Hindlimb muscle (tissue), 1 donor: Measurements from ENCODE around the gene TRIM17. TPM values are rescaled to one million over a fixed set of nuclear protein-coding genes. Genes with fewer than 3 reads are reported as not detected.

Source experiments
- DNase-seq: peaks from one replicate; pipeline ENCODE4 v3.0.0-alpha.2; 2013
- polyA plus RNA-seq: library from polyadenylated mRNA; unstranded; fragments of 120-200 nt; gene quantifications from one replicate; pipeline ENCODE4 v1.2.1, GENCODE V29; 2013; ENCODE audit not compliant: insufficient read length

Gene TRIM17
- polyA plus RNA-seq, 1 donor = 1.1 TPM

- DNase-seq = peak; percentile 87
These were observed 38.4 kb downstream of the TRIM17 start for GRCh38 chr1:228378090-228378872.

- no peak for DNase-seq
These were observed 39.0 kb downstream of the TRIM17 start for GRCh38 chr1:228377664-228378089.

DNA sequence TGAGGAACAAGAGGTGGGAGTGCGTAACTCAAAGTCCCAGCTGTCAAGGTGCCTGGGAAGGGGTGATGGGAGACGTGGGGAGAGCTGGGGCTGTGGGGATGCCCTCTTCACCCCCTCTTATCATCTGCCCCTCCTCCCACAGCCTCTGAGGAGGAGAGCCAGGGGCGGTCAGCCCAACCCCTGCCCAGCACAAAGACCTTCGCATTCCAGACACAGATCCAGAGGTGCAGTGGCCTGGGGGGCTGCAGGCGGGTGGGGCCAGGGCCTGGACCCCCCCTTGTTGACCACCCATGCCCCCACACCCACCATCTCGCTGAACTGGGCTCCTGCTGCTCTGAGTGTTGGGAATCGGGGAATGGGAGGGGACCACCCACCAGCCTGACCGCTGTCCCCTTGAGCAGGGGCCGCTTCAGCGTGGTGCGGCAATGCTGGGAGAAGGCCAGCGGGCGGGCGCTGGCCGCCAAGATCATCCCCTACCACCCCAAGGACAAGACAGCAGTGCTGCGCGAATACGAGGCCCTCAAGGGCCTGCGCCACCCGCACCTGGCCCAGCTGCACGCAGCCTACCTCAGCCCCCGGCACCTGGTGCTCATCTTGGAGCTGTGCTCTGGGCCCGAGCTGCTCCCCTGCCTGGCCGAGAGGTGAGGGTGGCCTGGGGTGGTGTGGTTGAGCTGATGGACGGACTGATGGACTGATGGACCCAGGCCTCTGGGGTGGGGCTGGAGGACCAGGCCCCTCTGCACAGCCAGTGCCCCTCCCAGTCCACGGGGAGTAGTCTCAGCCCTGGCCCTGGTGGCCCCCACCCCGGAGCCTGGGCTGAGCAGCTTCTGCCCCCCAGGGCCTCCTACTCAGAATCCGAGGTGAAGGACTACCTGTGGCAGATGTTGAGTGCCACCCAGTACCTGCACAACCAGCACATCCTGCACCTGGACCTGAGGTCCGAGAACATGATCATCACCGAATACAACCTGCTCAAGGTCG is 39.7 kb downstream of the TRIM17 start:
- DNase-seq = no peak

DNA sequence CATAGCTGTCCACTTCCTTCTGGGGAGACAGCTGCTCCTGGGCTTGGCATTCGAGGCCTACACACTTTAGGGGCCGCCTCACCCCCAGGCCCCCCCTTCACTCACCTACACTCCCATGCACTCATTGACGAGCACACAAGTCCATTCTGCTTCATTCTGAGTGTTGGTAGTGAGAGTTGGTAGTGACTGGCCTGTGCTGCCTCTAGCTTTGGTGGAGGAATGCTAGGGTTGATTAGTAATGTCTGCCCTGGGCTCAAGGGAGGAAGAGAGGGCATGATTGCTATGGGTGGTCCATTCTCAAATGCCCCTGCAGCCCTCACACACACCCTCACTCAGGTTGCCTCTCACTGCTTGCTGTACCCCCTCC is 40.4 kb downstream of the TRIM17 start:
- DNase-seq = no peak

- DNase-seq = no peak
These were observed 40.9 kb downstream of the TRIM17 start for GRCh38 chr1:228375578-228376261.

DNA sequence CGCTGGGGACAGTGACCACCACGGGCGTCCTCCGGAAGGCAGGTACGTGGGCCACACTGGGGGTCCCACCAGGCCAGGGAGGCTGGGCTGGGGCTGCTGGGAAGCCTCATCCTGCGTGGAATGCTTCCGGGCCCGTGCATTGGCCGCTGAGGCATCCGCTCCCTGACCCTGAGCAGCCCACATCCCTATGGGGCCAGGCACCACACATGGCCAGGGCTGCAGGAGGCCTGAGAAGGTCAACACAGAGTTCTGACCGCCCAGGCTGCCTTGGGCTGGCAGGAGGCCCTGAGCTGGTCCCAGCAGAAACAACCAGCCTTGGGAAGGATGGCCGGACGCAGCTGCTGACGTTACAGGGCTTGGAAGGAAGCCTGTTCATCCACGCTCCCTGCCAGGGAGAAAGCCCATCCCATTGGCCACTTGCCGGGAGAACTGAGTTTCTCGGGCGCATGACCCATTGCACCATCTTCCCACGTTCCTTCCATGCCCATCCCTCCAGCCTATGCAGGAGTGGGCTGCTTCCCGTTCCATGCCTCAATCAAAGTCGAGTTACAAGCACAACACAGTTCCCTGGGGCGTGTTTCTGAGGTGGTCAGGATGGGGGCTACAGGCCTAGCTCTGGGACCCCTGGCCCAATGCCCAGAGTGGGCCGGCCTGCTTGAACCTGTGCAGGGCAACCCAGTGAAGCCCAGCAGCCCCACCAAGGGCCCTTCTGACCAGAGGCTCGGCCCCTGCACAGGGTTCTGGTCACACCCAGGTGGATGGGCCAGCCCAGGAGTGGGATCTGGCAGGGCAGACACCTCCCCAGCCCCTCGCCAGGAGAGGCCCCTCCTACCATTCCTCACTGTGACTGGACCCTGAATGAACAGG is 41.7 kb downstream of the TRIM17 start:
- DNase-seq = peak; percentile 76

DNA sequence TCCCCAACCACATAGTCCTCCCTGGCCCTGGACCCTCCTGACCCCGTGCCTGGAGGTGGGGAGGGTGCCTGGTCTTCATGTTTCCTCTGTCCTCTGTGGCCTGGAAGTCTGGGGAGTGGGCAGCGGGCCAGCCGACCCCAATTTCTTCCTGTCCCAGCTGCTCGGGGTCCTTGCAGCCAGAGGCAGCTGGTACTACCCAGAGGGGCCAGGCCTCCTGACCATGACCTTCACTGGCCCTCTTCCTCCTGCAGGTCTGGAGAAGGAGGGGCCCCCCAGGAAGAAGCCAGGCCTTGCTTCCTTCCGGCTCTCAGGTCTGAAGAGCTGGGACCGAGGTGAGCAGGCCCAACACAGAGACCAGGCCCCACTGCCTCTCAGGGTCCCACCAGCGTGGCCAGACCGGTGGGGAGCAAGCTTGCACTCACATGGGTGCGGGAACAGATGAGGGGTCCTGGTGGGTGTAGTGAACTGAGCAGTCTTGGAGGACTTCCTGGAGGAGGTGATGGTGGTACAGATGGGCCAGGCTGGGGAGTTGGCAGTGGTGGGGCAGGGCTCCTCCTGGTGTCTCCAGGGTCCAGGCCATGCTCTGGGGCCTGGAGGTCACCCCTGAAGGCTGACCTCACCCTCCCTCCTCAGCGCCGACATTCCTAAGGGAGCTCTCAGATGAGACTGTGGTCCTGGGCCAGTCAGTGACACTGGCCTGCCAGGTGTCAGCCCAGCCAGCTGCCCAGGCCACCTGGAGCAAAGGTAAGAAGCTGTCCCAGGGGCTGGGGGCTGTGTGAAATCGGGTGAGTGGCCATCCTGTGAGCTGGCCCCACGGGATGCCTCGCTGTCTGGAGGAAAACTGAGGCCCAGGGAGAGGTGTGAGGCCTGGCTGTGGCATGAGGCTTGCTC is 42.7 kb downstream of the TRIM17 start:
- no peak for DNase-seq

- no peak for DNase-seq
These were observed 43.5 kb downstream of the TRIM17 start for GRCh38 chr1:228373004-228373680.

GRCh38 chr1:228372183-228373003 is 44.3 kb downstream of the TRIM17 start:
- no peak for DNase-seq

DNA sequence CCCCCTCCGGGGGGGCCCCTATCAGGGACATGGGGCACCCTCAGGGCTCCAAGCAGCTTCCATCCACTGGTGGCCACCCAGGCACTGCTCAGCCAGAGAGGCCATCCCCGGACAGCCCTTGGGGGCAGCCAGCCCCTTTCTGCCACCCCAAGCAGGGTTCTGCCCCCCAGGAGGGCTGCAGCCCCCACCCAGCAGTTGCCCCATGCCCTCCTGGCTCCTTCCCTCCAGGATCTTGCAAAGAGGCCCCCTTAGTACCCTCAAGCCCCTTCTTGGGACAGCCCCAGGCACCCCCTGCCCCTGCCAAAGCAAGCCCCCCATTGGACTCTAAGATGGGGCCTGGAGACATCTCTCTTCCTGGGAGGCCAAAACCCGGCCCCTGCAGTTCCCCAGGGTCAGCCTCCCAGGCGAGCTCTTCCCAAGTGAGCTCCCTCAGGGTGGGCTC is 44.9 kb downstream of the TRIM17 start:
- no peak for DNase-seq

GRCh38 chr1:228370941-228371740 is 45.5 kb downstream of the TRIM17 start:
- no peak for DNase-seq

DNA sequence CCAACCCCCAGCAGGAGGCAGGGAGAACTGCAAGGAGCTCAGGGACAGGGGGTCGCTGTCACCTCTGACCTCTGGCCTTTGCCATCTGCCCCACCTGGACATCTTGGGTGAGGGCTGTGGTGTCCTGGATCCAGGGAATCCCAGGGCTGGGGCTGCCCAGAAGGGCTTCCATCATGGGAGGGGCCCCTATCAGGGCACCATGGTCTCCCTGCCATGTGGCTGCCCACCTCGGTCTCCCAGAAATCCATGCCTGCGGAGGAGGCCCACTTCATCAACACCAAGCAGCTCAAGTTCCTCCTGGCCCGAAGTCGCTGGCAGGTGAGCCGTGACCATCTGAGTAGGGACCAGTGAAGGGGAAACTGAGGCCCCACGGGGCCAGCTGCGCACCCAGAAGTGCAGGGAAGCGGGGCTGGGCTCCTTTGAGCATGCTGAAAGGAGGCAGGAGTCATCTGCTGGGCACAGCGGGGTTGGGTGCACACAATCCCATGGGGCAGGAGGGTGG is 46.2 kb downstream of the TRIM17 start:
- DNase-seq = no peak

- no peak for DNase-seq
These were observed 46.8 kb downstream of the TRIM17 start for GRCh38 chr1:228369608-228370438.

- no peak for DNase-seq
These were observed 47.7 kb downstream of the TRIM17 start for GRCh38 chr1:228368801-228369607.

GRCh38 chr1:228367798-228368791 is 48.6 kb downstream of the TRIM17 start:
- DNase-seq = no peak
